ENCODE results near the gene GPATCH8. TPM values are rescaled to one million over a fixed set of nuclear protein-coding genes. Genes with fewer than 3 reads are reported as not detected.

GPATCH8 gene
- polyA plus RNA-seq, 1 donor (not counting 4 experiments of a cell fraction or from before 2014, with no cell fraction given): 15.1 TPM

GRCh38 chr17:44386182-44386525, 117.1 kb downstream of the GPATCH8 start:
- dilution Hi-C loops (cut with MboI; ENCODE audit: extremely low pct_ligation_motif_present, low sequenced_read_pairs): no loop called here
- H3K36me3 ChIP-seq (ENCODE audit: control insufficient read depth in 2 of 2, extremely low read depth in 1 of 2, insufficient read depth in 2 of 2, low read length in 2 of 2): no peaks in the 10 kb centered on the region
- no peaks in the 10 kb centered on the region for H3K79me2 ChIP-seq (ENCODE audit: control insufficient read depth, insufficient read depth, low read length)
- no peaks in the 10 kb centered on the region for H3K9me3 ChIP-seq (ENCODE audit: control insufficient read depth, low read depth, low read length)
- H3K9ac ChIP-seq (ENCODE audit: control insufficient read depth, extremely low read depth, insufficient read depth, low read length): no peak overlapping the region
- H4K20me1 ChIP-seq (ENCODE audit: control insufficient read depth, extremely low read depth, insufficient read depth, low read length): no peaks in the 10 kb centered on the region
- TF ChIP-seq, protein P1, sequence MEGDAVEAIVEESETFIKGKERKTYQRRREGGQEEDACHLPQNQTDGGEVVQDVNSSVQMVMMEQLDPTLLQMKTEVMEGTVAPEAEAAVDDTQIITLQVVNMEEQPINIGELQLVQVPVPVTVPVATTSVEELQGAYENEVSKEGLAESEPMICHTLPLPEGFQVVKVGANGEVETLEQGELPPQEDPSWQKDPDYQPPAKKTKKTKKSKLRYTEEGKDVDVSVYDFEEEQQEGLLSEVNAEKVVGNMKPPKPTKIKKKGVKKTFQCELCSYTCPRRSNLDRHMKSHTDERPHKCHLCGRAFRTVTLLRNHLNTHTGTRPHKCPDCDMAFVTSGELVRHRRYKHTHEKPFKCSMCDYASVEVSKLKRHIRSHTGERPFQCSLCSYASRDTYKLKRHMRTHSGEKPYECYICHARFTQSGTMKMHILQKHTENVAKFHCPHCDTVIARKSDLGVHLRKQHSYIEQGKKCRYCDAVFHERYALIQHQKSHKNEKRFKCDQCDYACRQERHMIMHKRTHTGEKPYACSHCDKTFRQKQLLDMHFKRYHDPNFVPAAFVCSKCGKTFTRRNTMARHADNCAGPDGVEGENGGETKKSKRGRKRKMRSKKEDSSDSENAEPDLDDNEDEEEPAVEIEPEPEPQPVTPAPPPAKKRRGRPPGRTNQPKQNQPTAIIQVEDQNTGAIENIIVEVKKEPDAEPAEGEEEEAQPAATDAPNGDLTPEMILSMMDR (optimal IDR thresholded peaks at IDR 0.05 in 1 of 3, IDR thresholded peaks at IDR 0.05 in 1 of 3, conservative IDR thresholded peaks at IDR 0.05 in 1 of 3; ENCODE audit: extremely low read depth in 1 of 3, insufficient read depth in 2 of 3, low read length in 3 of 3): no peak
- no peak for TF ChIP-seq EZH2 (IDR thresholded peaks at IDR 0.05; ENCODE audit: low read length)
- DNase-seq (ENCODE audit: low read depth, low spot score): no peak
- no peaks in the 10 kb centered on the region for H3K9me1 ChIP-seq (ENCODE audit: control insufficient read depth, extremely low read depth, insufficient read depth, low read length)
- peaks cover 9% of the 10 kb centered on the region for H3K4me1 ChIP-seq (ENCODE audit: control insufficient read depth, extremely low read depth, insufficient read depth, low read length)
- peak overlapping the region in 1 of 3 experiments; percentile 67 for H3K4me3 ChIP-seq (ENCODE audit: control insufficient read depth in 2 of 3, extremely low read depth in 1 of 3, insufficient read depth in 2 of 3, low read depth in 1 of 3, low read length in 3 of 3)
- FAIRE-seq: no peak
- H3K27me3 ChIP-seq (ENCODE audit: control insufficient read depth, extremely low read depth, insufficient read depth, low read length): peaks cover 31% of the 10 kb centered on the region
- peak overlapping the region; percentile 88 for H3K4me2 ChIP-seq (ENCODE audit: control insufficient read depth, extremely low read depth, insufficient read depth, low read depth, low read length)
- H2AFZ ChIP-seq (ENCODE audit: control insufficient read depth, low read length): no peak overlapping the region
- H3K27ac ChIP-seq (ENCODE audit: control insufficient read depth, insufficient read depth, low read length): no peak overlapping the region

- peaks cover 9% of the 10 kb centered on the region for H3K4me1 ChIP-seq (ENCODE audit: control insufficient read depth, extremely low read depth, insufficient read depth, low read length)
- peak overlapping the region; percentile 44 to 71 (median 67) for H3K4me3 ChIP-seq (ENCODE audit: control insufficient read depth in 2 of 3, extremely low read depth in 1 of 3, insufficient read depth in 2 of 3, low read depth in 1 of 3, low read length in 3 of 3)
- no peak for FAIRE-seq
- dilution Hi-C loops (cut with MboI; ENCODE audit: extremely low pct_ligation_motif_present, low sequenced_read_pairs): no loop called here
- H3K4me2 ChIP-seq (ENCODE audit: control insufficient read depth, extremely low read depth, insufficient read depth, low read depth, low read length): peak overlapping the region; percentile 88
- H3K36me3 ChIP-seq (ENCODE audit: control insufficient read depth in 2 of 2, extremely low read depth in 1 of 2, insufficient read depth in 2 of 2, low read length in 2 of 2): no peaks in the 10 kb centered on the region
- no peaks in the 10 kb centered on the region for H4K20me1 ChIP-seq (ENCODE audit: control insufficient read depth, extremely low read depth, insufficient read depth, low read length)
- peak overlapping the region; percentile 87 for H2AFZ ChIP-seq (ENCODE audit: control insufficient read depth, low read length)
- peaks cover 31% of the 10 kb centered on the region for H3K27me3 ChIP-seq (ENCODE audit: control insufficient read depth, extremely low read depth, insufficient read depth, low read length)
- peak; percentile 55 for DNase-seq (ENCODE audit: low read depth, low spot score)
- no peaks in the 10 kb centered on the region for H3K79me2 ChIP-seq (ENCODE audit: control insufficient read depth, insufficient read depth, low read length)
- TF ChIP-seq EZH2 (IDR thresholded peaks at IDR 0.05; ENCODE audit: low read length): no peak
- TF ChIP-seq, protein P1 (optimal IDR thresholded peaks at IDR 0.05 in 1 of 3, IDR thresholded peaks at IDR 0.05 in 1 of 3, conservative IDR thresholded peaks at IDR 0.05 in 1 of 3; ENCODE audit: extremely low read depth in 1 of 3, insufficient read depth in 2 of 3, low read length in 3 of 3): peak in 1 of 3 experiments; percentile 9
- no peak overlapping the region for H3K27ac ChIP-seq (ENCODE audit: control insufficient read depth, insufficient read depth, low read length)
- H3K9ac ChIP-seq (ENCODE audit: control insufficient read depth, extremely low read depth, insufficient read depth, low read length): peak overlapping the region; percentile 69
- no peaks in the 10 kb centered on the region for H3K9me1 ChIP-seq (ENCODE audit: control insufficient read depth, extremely low read depth, insufficient read depth, low read length)
- H3K9me3 ChIP-seq (ENCODE audit: control insufficient read depth, low read depth, low read length): no peaks in the 10 kb centered on the region
Measured at GRCh38 chr17:44385287-44386181, 117.7 kb downstream of the GPATCH8 start.

All from keratinocyte (primary cell).